WTC11 (cell line): ENCODE measurements around the gene PNMA8A. TPM values are rescaled to one million over a fixed set of nuclear protein-coding genes. Genes with fewer than 3 reads are reported as not detected.

Source experiments
- ATAC-seq: fragments of 200-7000 bp; cut with Tn5 transposase; 2 replicates; pipeline ENCODE4 v1.10.0; 2021; ENCODE audit warnings: mild to moderate bottlenecking, moderate library complexity
- CTCF ChIA-PET: fragments of 300-600 bp; sonication (Branson Sonifier 250); formaldehyde crosslinking; loops from one replicate; lab custom pipeline; 2021; ENCODE audit warnings: antibody characterized with exemption; lab: Charles Lee
- POLR2A ChIA-PET: fragments of 350-600 bp; sonication (Branson Sonifier 250); formaldehyde crosslinking; loops from one replicate; lab custom pipeline; 2021; ENCODE audit warnings: antibody characterized with exemption; lab: Charles Lee
- DNase-seq: peaks from one replicate; pipeline ENCODE4 v3.0.0; 2021; ENCODE audit warnings: low spot score
- H3K27ac Mint-ChIP-seq: 2 replicates; pipeline ENCODE4 v1.8.0; 2021; ENCODE audit warnings: mixed read lengths
- H3K27me3 Mint-ChIP-seq: 2 replicates; pipeline ENCODE4 v1.8.0; 2021; ENCODE audit warnings: low read depth, mild to moderate bottlenecking, moderate library complexity, mixed read lengths
- H3K36me3 Mint-ChIP-seq: 2 replicates; pipeline ENCODE4 v1.8.0; 2021; ENCODE audit warnings: mixed read lengths
- H3K4me1 Mint-ChIP-seq: 2 replicates; pipeline ENCODE4 v1.8.0; 2022; ENCODE audit warnings: mixed read lengths
- H3K4me3 Mint-ChIP-seq: 2 replicates; pipeline ENCODE4 v1.8.0; 2021; ENCODE audit warnings: mild to moderate bottlenecking, moderate library complexity, mixed read lengths
- H3K9me3 Mint-ChIP-seq: 2 replicates; pipeline ENCODE4 v1.8.0; 2021; ENCODE audit warnings: mixed read lengths
- CREB1 ChIP-seq: sonication (generic); formaldehyde crosslinking; IDR thresholded peaks from 2 replicates; pipeline ENCODE4 v1.8.0; 2023; ENCODE audit warnings: mild to moderate bottlenecking, missing genetic modification reagents
- CTCF ChIP-seq: fragments of 200-600 bp; IDR thresholded peaks from 2 replicates; pipeline ENCODE4 v1.8.0; 2022; ENCODE audit warnings: antibody characterized with exemption
- FOXK1 ChIP-seq: sonication (generic); formaldehyde crosslinking; IDR thresholded peaks from 2 replicates; pipeline ENCODE4 v1.8.0; 2022; ENCODE audit warnings: mild to moderate bottlenecking, moderate library complexity, missing genetic modification reagents
- FOXP1 ChIP-seq: sonication (generic); formaldehyde crosslinking; IDR thresholded peaks from 2 replicates; pipeline ENCODE4 v1.8.0; 2022; ENCODE audit warnings: missing genetic modification reagents, mild to moderate bottlenecking, moderate library complexity, borderline replicate concordance
- GABPB1 ChIP-seq: sonication (generic); formaldehyde crosslinking; IDR thresholded peaks from 2 replicates; pipeline ENCODE4 v1.8.1; 2023; ENCODE audit warnings: mild to moderate bottlenecking, missing genetic modification reagents
- GTF2I ChIP-seq: fragments of 250-450 bp; sonication (Bioruptor Pico); conservative IDR thresholded peaks from 2 replicates; pipeline ENCODE4 v1.4.0; 2021; ENCODE audit warnings: mild to moderate bottlenecking
- IRF2 ChIP-seq: sonication (generic); formaldehyde crosslinking; IDR thresholded peaks from 2 replicates; pipeline ENCODE4 v1.8.0; 2022; ENCODE audit warnings: low read depth, missing genetic modification reagents, borderline replicate concordance
- MAX ChIP-seq: sonication (generic); formaldehyde crosslinking; IDR thresholded peaks from 2 replicates; pipeline ENCODE4 v1.8.0; 2022; ENCODE audit warnings: mild to moderate bottlenecking, missing genetic modification reagents
- NR2C2 ChIP-seq: sonication (generic); formaldehyde crosslinking; IDR thresholded peaks from 2 replicates; pipeline ENCODE4 v1.8.0; 2022; ENCODE audit warnings: mild to moderate bottlenecking, missing genetic modification reagents
- TCF7 ChIP-seq: sonication (generic); formaldehyde crosslinking; IDR thresholded peaks from 2 replicates; pipeline ENCODE4 v1.8.0; 2022; ENCODE audit warnings: mild to moderate bottlenecking, low read depth, missing genetic modification reagents, moderate library complexity
- TEAD1 ChIP-seq: sonication (generic); formaldehyde crosslinking; IDR thresholded peaks from 2 replicates; pipeline ENCODE4 v1.8.0; 2022; ENCODE audit warnings: mild to moderate bottlenecking, missing genetic modification reagents
- TEAD4 ChIP-seq: sonication (generic); formaldehyde crosslinking; IDR thresholded peaks from 2 replicates; pipeline ENCODE4 v1.8.0; 2022; ENCODE audit warnings: mild to moderate bottlenecking, missing genetic modification reagents
- ZBTB43 ChIP-seq: sonication (generic); formaldehyde crosslinking; IDR thresholded peaks from 2 replicates; pipeline ENCODE4 v1.8.1; 2023; ENCODE audit warnings: mild to moderate bottlenecking, missing genetic modification reagents
- ZNF219 ChIP-seq: sonication (generic); formaldehyde crosslinking; IDR thresholded peaks from 2 replicates; pipeline ENCODE4 v1.8.0; 2023; ENCODE audit warnings: missing genetic modification reagents, mild to moderate bottlenecking, borderline replicate concordance
- ZNF263 ChIP-seq: sonication (generic); formaldehyde crosslinking; IDR thresholded peaks from 2 replicates; pipeline ENCODE4 v1.8.1; 2022; ENCODE audit warnings: low read depth, mild to moderate bottlenecking, moderate library complexity, missing genetic modification reagents
- ZNF671 ChIP-seq: fragments of 250-450 bp; sonication (Bioruptor Pico); IDR thresholded peaks from 2 replicates; pipeline ENCODE4 v1.8.0; 2021; ENCODE audit warnings: mild to moderate bottlenecking
- total RNA-seq: library from RNA; stranded (reverse); gene quantifications from 3 replicates; pipeline ENCODE4 v1.2.3, GENCODE V29; 2021
- TF ChIP-seq, protein P1 (sequence below): fragments of 250-450 bp; sonication (Bioruptor Pico); IDR thresholded peaks from 2 replicates; pipeline ENCODE4 v2.1.2; 2022; ENCODE audit warnings: mild to moderate bottlenecking, moderate library complexity
- TF ChIP-seq, protein P2 (sequence below): sonication (generic); formaldehyde crosslinking; IDR thresholded peaks from 2 replicates; pipeline ENCODE4 v1.8.0; 2022; ENCODE audit warnings: mild to moderate bottlenecking, missing genetic modification reagents

The PNMA8A gene
- total RNA-seq, 1 experiment from 2014 or later, result 25.4 TPM

DNA sequence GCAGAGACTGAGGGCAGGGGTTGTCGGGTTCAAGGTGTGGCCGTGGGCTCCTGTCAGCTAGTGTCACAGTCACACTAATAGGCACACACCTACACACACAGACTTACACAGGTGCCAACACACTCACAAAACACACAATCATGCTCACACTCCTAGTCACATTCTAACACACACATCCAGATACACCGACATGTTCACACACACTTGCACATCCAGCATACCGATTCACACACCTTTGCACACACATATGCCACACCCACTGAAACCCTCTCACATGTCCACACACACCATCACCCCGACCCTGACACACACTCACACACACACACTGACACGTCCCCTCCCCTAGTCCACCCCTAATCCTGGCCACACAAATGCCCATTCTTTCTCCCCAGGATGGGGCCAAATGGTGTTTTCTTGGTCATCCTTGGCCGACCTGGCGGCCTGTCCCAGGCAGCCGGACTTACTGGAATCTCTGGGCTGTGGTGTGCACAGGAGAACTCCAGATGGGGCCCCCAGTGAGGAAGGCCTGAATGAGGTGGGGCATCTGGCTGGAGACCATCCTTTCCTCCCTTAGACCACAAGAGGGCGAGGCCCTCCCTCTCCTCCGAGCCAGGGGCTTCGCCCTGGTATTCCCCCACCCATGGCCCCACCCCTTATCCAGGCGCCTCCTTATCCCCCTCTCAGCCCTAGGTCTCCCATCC is 43.4 kb upstream of the PNMA8A start:
- POLR2A ChIA-PET, result no interaction called here
- ATAC-seq (peak; percentile 59), DNase-seq (no peak)
- Mint-ChIP-seq H3K4me3 (no peak overlapping the region), H3K9me3 (peaks cover 10% of the 10 kb centered on the region), H3K27ac (no peak overlapping the region; the same call in 1 of the 2 replicates), H3K36me3 (no peaks in the 10 kb centered on the region), H3K4me1 (0 out of 2 replicates have a peak, but pooled peaks cover 2% of the 10 kb centered on the region), H3K27me3 (no peaks in the 10 kb centered on the region)
- CTCF ChIA-PET, result interaction anchor here (0.6 to 1.2 kb wide), 3 partner anchors 19 to 113 kb away, joined by 3 to 9 read pairs (median 4); partner anchors contain the start of gene PNMA8B
- TF ChIP-seq CTCF (0 out of 2 replicates have a peak, but pooled peaks have one; percentile 18), ZNF671 (no peak)

DNA sequence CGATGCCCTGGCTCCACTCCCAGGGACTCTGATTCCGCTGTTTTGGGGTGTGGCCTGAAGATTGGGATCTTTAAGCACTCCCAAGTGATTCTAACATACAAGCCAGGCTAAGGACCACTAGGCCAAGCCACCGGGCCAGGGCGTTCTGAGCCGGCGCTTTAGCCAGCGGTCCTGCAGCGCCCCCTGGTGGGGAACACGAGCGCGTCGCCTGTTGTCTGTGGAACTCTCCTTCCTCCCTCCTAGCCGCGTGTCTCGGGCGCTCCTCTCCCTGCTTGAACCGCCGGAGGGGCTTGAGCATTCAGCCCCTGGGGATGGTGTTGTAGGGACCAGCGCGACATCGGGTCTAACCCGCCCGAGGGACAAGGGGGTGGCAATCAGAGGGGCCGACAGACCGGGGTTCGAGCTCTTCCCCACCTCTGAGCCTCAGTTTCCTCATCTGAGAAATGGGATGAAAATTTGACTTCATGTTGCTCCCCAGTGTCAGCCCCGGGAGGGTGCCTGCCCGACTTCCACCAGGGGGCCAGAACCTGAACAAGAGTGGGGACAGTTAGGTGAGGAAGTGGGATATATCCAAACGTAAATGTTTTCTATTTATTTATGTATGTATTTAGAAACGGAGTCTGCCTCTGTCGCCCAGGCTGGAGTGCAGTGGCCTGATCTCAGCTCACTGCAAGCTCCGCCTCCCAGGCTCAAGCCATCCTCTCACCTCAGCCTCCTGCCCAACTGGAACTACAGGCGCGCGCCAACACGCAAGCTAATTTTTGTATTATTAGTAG is 42.3 kb upstream of the PNMA8A start:
- TF ChIP-seq ZNF263 (peak; percentile 99), FOXP1 (peak; percentile 29; the same call in 1 of the 2 replicates), NR2C2 (CRISPR knock-in tag) (no peak), TEAD1 (CRISPR knock-in tag) (0 out of 2 replicates have a peak, but pooled peaks have one; percentile 53), ZBTB43 (CRISPR knock-in tag) (no peak), MAX (CRISPR knock-in tag) (peak; percentile 74), FOXK1 (CRISPR knock-in tag) (0 out of 2 replicates have a peak, but pooled peaks have one; percentile 31), GTF2I (peak; percentile 98), TCF7 (CRISPR knock-in tag) (no peak), CTCF (peak; percentile 93)
- Mint-ChIP-seq H3K9me3 (peaks cover 10% of the 10 kb centered on the region), H3K27me3 (no peaks in the 10 kb centered on the region), H3K4me1 (0 out of 2 replicates have a peak, but pooled peaks cover 2% of the 10 kb centered on the region), H3K4me3 (no peak overlapping the region), H3K27ac (no peak overlapping the region), H3K36me3 (no peaks in the 10 kb centered on the region)
- POLR2A ChIA-PET, result no interaction called here
- ATAC-seq (peak; percentile 84), DNase-seq (peak; percentile 90)
- CTCF ChIA-PET, result interaction anchor here (0.6 to 1.5 kb wide), 5 partner anchors 18 to 112 kb away, joined by 3 to 9 read pairs (median 4); partner anchors contain the start of gene PNMA8B

DNA sequence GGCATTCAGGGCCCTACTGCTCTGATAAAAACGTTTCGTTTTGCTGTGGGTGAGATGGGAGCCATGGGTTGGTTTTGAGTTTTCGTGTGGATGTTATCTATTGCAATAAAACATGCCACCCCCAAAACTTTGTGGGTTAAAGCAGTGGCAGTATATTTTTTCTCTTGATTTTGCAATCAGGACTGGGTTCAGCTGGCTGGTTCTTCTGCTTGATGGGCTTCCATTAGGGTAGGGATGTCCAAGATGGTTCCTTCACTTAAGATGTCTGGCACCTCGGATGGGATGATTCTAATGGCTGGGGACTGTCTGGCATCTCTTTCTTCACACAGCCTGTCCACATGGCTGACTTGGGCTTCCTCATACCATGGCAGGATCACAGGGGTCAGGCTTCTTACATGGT is 39.9 kb upstream of the PNMA8A start:
- Mint-ChIP-seq H3K9me3 (peaks cover 10% of the 10 kb centered on the region), H3K36me3 (no peaks in the 10 kb centered on the region), H3K4me1 (0 out of 2 replicates have a peak, but pooled peaks cover 2% of the 10 kb centered on the region), H3K27me3 (no peaks in the 10 kb centered on the region; the same call in 1 of the 2 replicates), H3K4me3 (no peak overlapping the region), H3K27ac (no peak overlapping the region)
- ATAC-seq (no peak), DNase-seq (no peak)
- CTCF ChIA-PET, result interaction anchor here (0.8 to 2.2 kb wide), 2 partner anchors 109 to 115 kb away, joined by 4 to 15 read pairs; no protein-coding TSS in a partner anchor
- POLR2A ChIA-PET, result no interaction called here
- TF ChIP-seq TCF7 (CRISPR knock-in tag) (no peak), GABPB1 (CRISPR knock-in tag) (no peak), CREB1 (no peak), ZNF263 (no peak), ZNF219 (no peak), IRF2 (CRISPR knock-in tag) (no peak), TEAD4 (CRISPR knock-in tag) (no peak)
- TF ChIP-seq, protein P1, sequence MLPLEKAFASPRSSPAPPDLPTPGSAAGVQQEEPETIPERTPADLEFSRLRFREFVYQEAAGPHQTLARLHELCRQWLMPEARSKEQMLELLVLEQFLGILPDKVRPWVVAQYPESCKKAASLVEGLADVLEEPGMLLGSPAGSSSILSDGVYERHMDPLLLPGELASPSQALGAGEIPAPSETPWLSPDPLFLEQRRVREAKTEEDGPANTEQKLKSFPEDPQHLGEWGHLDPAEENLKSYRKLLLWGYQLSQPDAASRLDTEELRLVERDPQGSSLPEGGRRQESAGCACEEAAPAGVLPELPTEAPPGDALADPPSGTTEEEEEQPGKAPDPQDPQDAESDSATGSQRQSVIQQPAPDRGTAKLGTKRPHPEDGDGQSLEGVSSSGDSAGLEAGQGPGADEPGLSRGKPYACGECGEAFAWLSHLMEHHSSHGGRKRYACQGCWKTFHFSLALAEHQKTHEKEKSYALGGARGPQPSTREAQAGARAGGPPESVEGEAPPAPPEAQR, result no peak
- TF ChIP-seq, protein P2, sequence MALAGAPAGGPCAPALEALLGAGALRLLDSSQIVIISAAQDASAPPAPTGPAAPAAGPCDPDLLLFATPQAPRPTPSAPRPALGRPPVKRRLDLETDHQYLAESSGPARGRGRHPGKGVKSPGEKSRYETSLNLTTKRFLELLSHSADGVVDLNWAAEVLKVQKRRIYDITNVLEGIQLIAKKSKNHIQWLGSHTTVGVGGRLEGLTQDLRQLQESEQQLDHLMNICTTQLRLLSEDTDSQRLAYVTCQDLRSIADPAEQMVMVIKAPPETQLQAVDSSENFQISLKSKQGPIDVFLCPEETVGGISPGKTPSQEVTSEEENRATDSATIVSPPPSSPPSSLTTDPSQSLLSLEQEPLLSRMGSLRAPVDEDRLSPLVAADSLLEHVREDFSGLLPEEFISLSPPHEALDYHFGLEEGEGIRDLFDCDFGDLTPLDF (CRISPR knock-in tag), result no peak
